ENCODE measurements around the gene STK35.

GRCh38 chr20:2139736-2140135 is 38.1 kb downstream of the STK35 start:
- TF ChIP-seq EZH2phosphoT487 (IDR thresholded peaks at IDR 0.05; ENCODE audit: unreplicated experiment), result no peak
- TF ChIP-seq CTCF (conservative IDR thresholded peaks at IDR 0.05; ENCODE audit: low read depth in 2 of 2), result no peak
- no peak for TF ChIP-seq POLR2AphosphoS5 (IDR thresholded peaks at IDR 0.05; ENCODE audit: low read depth)
- no peak for TF ChIP-seq EZH2 (IDR thresholded peaks at IDR 0.05; ENCODE audit: low read depth, unreplicated experiment)
- no peak for TF ChIP-seq REST (IDR thresholded peaks at IDR 0.05; ENCODE audit: unreplicated experiment)
- TF ChIP-seq ETS1 (IDR thresholded peaks at IDR 0.05), result no peak
